Putamen (tissue), 1 donor: ENCODE data around the gene CELF6.
"Not testable (repeated sequence)": the region's sequence is repeated elsewhere in the genome, so short reads cannot be mapped to it uniquely, and the experiment has no call there.

ENCODE experiments used
- DNase-seq: peaks from one replicate; pipeline ENCODE4 v3.0.0-alpha.2; 2016; ENCODE audit warnings: low spot score

Gene CELF6

GRCh38 chr15:72315706-72316370 is 4.1 kb downstream of the CELF6 start:
- DNase-seq: no peak

GRCh38 chr15:72313881-72314280 is 6.1 kb downstream of the CELF6 start:
- no peak for DNase-seq

- DNase-seq: peak; percentile 77
These were observed 6.5 kb downstream of the CELF6 start for GRCh38 chr15:72313448-72313840.

GRCh38 chr15:72312605-72313447 is 7.1 kb downstream of the CELF6 start:
- DNase-seq: peak; percentile 45

- DNase-seq: peak; percentile 57
These were observed 12.9 kb downstream of the CELF6 start for GRCh38 chr15:72307026-72307425.

GRCh38 chr15:72306211-72306785 is 13.7 kb downstream of the CELF6 start:
- peak; percentile 80 for DNase-seq

- no peak for DNase-seq
These were observed 15.4 kb downstream of the CELF6 start for GRCh38 chr15:72304596-72304995.

- no peak for DNase-seq
These were observed 17.0 kb downstream of the CELF6 start for GRCh38 chr15:72302955-72303354.

- no peak for DNase-seq
These were observed 30.2 kb downstream of the CELF6 start for GRCh38 chr15:72289597-72290325.

- DNase-seq: no peak
These were observed 31.0 kb downstream of the CELF6 start for GRCh38 chr15:72288796-72289596.

GRCh38 chr15:72285927-72286516 is 33.9 kb downstream of the CELF6 start:
- DNase-seq: no peak

GRCh38 chr15:72285402-72285801 is 34.6 kb downstream of the CELF6 start:
- no peak for DNase-seq

GRCh38 chr15:72284781-72285180 is 35.2 kb downstream of the CELF6 start:
- no peak for DNase-seq

GRCh38 chr15:72281713-72282112 is 38.2 kb downstream of the CELF6 start:
- no peak for DNase-seq

GRCh38 chr15:72280751-72281150 is 39.2 kb downstream of the CELF6 start:
- DNase-seq: no peak

- no peak for DNase-seq
These were observed 41.2 kb downstream of the CELF6 start for GRCh38 chr15:72278737-72279136.

GRCh38 chr15:72276326-72276700 is 43.6 kb downstream of the CELF6 start:
- DNase-seq: no peak

GRCh38 chr15:72275635-72276325 is 44.2 kb downstream of the CELF6 start:
- DNase-seq: not testable (repeated sequence)

GRCh38 chr15:72272997-72273352 is 47.0 kb downstream of the CELF6 start:
- no peak for DNase-seq

- peak; percentile 98 for DNase-seq
These were observed 47.6 kb downstream of the CELF6 start, which contains the start of gene PARP6 for GRCh38 chr15:72272213-72272996. PARP6 (minus strand) TSS chr15:72272554; CDS start chr15:72267477, 5,077 bp downstream.
